ENCODE measurements around the gene GRIK3. TPM values are rescaled to one million over a fixed set of nuclear protein-coding genes. Genes with fewer than 3 reads are reported as not detected.

GRIK3 gene
- total RNA-seq, 4 donors from 2014 or later, result under 0.01 to 0.16 TPM; not detected in 2

DNA sequence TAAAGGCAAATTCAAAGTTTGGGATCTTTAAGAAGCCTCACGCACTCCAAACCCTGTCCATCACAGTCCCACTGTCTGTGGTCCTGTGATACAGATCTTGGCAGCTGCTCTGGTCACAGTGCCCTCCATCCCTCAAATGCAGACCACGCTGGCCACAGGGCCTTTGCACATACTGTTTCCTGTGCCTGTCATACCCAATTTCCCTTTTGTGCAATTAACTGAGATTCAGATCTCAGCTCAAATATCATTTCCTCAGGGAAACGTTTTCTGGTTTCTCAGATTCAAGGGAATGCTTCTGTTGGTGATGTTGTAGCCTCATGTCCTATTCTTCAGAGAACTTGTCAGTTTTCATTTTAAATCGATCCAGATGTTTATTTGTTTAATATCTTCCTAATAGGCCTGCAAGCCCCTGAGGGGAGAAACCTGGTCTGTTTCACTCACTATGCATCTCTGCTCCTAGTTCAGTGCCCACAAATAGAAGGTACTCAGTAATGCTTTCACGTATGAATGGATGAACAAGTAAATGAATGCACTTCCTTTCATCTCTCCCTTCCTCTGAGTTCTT lies 24.2 kb upstream of the GRIK3 start:
- TF ChIP-seq, protein P1, sequence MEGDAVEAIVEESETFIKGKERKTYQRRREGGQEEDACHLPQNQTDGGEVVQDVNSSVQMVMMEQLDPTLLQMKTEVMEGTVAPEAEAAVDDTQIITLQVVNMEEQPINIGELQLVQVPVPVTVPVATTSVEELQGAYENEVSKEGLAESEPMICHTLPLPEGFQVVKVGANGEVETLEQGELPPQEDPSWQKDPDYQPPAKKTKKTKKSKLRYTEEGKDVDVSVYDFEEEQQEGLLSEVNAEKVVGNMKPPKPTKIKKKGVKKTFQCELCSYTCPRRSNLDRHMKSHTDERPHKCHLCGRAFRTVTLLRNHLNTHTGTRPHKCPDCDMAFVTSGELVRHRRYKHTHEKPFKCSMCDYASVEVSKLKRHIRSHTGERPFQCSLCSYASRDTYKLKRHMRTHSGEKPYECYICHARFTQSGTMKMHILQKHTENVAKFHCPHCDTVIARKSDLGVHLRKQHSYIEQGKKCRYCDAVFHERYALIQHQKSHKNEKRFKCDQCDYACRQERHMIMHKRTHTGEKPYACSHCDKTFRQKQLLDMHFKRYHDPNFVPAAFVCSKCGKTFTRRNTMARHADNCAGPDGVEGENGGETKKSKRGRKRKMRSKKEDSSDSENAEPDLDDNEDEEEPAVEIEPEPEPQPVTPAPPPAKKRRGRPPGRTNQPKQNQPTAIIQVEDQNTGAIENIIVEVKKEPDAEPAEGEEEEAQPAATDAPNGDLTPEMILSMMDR (IDR thresholded peaks at IDR 0.05; ENCODE audit: low read depth), result no peak

DNA sequence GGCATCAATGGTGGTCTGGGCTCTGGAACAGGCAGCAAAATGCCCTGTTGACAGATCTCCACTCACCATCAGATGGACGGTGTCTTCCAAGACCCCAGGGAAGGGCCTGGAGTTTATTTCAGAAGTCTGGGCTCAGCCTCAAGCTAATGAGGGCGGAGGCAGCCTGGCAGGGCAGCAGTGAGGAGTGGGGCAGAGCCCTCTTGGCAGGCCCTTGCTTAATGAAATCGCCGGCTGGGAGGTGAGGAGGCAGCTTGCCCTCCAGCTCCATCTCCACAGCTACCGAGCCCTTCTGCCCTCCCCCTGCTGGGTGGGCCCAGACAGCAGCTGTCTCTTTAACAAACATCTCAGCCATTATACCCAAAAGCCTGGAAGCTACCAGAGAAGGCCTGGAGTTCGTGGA lies 22.0 kb upstream of the GRIK3 start:
- TF ChIP-seq, protein P1 (IDR thresholded peaks at IDR 0.05; ENCODE audit: low read depth), result no peak

DNA sequence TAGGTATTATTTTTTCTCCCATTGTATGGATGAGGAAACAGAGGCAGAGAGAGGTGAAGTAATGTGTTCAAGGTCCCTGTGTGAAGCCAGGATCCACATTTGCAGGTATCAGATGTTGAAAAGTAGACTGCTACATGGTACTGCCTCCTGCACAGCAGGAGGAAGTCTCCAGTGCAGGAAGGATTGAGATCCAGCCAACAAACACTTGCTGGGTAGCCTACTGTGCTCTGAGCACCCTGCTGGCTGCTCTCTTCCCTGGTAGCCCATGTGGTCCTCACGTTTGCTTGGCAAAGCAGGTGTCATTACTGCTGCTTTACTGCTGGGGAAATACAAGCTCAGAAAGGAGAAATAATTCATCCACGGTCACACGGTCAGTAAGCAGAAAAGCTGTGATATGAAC lies 21.3 kb upstream of the GRIK3 start:
- TF ChIP-seq, protein P1 (IDR thresholded peaks at IDR 0.05; ENCODE audit: low read depth), result no peak

DNA sequence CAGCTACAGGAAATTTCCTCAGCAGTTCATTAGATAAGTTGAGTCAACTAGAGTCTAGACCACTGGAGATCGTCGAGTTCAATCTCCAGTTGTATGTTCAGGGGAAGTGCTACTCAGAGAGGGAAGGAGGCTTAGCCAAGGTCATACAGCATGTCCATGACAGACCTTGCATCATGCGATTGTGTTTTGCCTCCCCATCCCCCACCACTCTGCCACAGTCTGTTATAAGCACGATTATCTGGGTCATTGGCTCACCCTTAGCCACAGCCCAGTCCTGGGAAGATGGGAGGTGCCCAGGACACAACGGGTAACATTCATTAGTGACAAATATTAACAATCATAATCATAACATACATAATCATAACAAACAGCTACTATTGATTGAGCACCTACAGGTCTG lies 18.9 kb upstream of the GRIK3 start:
- TF ChIP-seq, protein P1 (IDR thresholded peaks at IDR 0.05; ENCODE audit: low read depth), result no peak

GRCh38 chr1:37052120-37052519 lies 17.8 kb upstream of the GRIK3 start:
- TF ChIP-seq, protein P1 (IDR thresholded peaks at IDR 0.05; ENCODE audit: low read depth), result no peak

- TF ChIP-seq, protein P1 (IDR thresholded peaks at IDR 0.05; ENCODE audit: low read depth), result no peak
Measured at GRCh38 chr1:37051346-37051745, 17.0 kb upstream of the GRIK3 start.

DNA sequence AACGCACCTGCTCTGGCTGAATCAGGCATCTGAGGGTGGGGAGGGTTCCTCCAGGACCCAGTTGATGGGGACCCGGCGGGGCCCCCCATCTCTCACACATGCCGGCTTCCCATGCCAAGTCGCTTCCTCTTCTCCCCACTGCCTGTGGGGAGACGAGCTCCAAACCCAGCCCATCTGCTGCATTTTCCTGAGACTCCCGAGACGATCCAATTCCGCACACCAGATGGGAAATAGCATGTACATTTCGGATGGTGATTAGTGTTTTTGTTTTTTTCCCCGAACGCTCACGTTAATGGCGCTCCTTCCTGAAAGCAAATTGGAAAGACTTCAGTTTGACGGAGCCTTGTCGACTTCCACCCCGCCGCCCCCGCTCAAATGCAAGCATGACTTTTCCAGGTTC lies 13.2 kb upstream of the GRIK3 start:
- TF ChIP-seq, protein P1 (IDR thresholded peaks at IDR 0.05; ENCODE audit: low read depth), result no peak

All from subcutaneous adipose tissue (tissue), 4 donors.